OCI-M2 (cell line): ENCODE results near the gene PRPF38A.

Experiments used
- DNase-seq: peaks from one replicate; lab custom pipeline; 2025; ENCODE audit not compliant: unreplicated experiment; lab: John Stamatoyannopoulos, UW

Gene PRPF38A

GRCh38 chr1:52399629-52400028, 4.8 kb upstream of the PRPF38A start:
- DNase-seq: no peak

- DNase-seq: no peak
Measured at GRCh38 chr1:52400131-52400530, 4.3 kb upstream of the PRPF38A start.

DNA sequence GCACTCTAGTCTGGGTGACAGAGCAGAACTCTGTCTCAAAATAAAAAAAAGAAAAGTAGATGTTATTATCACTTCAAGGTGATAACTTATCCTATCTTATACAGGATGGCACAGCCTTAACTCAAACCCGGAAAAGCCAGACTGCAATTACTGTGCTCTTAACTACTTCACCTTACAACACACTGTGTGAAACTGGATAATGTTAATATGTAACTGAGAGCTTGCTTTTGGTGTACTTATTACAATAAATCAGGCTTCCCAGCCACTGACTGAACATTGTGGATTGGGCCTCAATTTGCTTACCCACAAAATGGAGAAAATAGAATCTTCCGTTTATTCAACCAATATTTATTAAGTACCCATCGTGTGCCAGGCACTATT, 1.6 kb upstream of the PRPF38A start:
- DNase-seq: no peak

DNA sequence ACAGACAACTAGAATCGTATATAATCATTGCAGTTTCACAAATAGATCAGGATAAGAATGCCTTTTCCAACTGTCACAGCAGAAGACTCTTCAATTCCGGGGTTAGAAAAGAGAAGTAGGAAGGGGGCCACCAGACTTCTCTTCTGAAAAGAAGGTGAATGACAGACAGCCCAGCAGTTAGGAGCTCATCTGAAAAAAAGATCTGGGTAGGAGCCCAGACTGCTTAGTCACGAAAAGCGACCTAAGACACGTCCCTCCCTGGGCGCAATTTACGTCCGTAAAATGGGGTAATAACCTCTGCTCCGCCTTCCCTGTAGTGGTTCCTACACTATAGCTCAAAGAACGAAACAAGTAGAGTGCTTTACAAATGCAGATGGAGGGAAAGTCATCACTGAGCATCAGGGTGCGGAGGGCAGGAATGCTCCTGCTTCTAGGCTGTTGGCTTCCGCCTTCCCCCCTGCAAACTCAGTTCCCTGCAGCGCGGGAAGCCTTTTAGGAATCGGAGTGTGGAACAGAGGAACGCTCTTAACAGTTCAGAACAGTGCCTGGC, 761 bp upstream of the PRPF38A start:
- no peak for DNase-seq

GRCh38 chr1:52404975-52405338, 555 bp downstream of the PRPF38A start:
- no peak for DNase-seq

GRCh38 chr1:52413410-52413989, 9.1 kb downstream of the PRPF38A start:
- DNase-seq: no peak

DNA sequence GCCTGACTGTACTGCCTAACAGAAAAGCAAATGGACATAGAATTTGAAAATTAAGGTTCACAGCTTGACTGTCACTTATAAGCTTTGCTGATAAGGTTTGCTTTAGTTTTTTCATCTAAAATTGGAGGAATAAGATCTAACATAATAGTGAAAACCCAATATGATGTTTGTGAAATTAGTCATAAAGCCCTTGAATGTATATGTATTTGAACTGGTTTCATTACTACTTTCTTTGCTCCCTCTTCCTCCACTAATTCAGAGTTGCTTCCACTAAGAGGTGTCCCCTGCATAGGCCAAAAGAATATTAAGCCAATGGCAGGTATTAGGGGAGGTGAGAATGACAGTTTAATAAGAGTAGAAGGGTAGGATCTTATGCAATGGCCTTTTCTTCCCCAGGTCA, 10.5 kb downstream of the PRPF38A start:
- DNase-seq: no peak

DNA sequence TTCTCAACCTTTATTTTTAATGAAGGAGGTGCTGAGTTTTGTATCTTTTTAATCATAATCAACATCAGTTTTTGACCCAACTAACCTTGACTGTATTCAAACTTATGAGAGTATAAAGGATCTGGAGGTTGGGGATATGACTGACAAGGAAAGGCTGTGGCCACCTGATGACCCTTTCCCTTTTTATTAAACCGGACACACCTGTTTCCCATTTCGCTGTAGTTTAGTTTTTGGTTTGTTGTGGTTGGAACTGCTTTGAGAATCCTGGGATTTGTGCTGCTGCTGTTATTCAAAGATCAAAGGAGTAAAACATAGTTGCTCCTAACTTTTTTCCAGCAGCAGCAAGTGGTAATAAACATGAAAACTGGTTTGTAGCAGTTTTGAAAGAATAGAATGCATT, 12.4 kb downstream of the PRPF38A start:
- no peak for DNase-seq

GRCh38 chr1:52420713-52421112, 16.3 kb downstream of the PRPF38A start:
- no peak for DNase-seq

GRCh38 chr1:52423055-52423454, 18.7 kb downstream of the PRPF38A start:
- DNase-seq: no peak

- no peak for DNase-seq
Measured at GRCh38 chr1:52423771-52424170, 19.4 kb downstream of the PRPF38A start.

DNA sequence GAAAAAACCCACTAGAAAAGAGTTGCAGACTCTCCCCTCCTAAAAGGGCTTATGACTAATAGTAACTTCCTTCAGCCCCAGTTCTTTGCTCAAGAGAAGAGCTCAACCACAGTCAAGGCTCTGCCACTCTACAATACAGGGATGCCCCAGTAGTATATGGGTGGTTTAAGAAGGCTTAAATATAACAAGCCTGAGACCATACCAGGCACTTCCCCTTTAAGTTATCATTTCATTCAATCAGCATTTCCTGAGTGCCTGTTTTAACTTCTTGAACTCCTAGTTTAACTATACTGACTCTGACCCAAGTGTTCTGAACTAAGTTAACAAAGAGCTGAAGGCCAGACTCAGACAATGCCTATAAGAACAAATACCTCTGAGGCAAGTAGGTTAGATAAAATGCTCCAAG, 19.8 kb downstream of the PRPF38A start:
- no peak for DNase-seq

DNA sequence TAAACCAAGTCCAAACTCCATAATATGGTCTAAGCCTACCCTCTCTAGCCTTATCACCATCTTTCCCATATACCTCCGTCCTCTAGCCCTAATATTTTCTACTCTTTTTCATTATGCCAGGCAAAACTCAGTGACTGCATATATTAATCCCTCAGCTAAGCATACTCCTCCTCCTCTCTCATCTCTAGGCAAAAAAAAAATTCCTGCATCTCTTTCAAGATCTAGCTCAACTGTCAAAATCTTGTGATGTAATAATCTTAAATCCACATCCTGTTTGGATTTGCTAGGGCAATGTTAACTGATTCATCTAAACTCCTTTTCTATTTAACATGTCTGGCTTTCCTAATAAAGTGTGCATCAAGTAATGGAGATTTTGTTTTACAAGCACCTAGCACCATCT, 20.4 kb downstream of the PRPF38A start:
- DNase-seq: no peak

DNA sequence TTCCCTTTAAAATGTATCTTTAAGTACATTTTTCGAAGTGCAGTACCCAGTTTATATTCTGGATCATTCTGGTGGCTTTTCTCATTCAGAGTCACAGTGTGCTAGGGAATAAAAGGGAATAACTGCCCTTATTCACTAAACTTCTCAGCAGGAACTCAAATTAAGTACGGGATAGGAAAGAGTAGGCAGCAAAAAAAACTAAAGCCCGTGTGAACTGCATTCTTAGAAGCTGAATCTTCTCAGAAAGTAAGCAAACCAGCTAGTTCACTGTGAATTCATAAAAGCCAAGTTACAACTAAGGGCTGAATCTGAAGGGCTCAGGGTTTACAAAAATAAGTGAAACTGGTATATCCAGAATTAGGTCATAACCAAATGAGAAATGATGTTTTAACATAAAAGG, 22.0 kb downstream of the PRPF38A start:
- no peak for DNase-seq

GRCh38 chr1:52427152-52427551, 22.8 kb downstream of the PRPF38A start:
- DNase-seq: no peak

DNA sequence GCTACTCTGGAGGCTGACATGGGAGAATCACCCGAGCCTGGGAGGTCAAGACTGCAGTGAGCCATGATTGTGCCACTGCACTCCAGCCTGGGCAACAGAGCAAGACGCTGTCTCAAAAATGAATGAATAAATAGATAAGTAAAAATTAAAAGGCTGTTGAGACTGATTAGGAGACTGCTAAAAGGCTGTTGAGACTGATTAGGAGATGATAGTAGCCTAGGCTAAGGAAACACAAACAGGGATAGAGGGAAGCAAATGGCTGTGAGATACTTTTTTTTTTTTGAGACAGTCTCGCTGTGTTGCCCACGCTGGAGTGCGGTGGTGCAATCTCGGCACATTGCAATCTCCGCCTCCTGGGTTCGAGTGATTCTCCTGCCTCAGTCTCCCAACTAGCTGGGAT, 28.4 kb downstream of the PRPF38A start:
- no peak for DNase-seq

DNA sequence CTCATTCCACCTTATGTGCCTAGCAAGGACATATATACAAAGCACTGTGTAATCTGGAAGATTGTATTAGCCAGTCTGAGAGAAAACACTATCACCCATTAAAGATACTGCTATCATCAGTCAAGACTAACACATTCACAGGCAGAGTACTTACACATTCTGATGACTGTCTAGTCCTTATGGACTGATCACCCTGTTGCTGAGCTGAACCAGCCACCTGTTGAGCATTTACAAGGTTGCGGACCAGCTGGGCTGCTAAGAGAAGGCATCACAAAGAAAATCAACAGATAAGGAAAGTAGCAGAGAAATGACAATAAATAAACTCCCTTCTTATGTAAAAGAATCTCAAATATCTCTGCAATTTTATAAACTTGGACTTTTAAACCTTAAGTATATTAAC, 30.8 kb downstream of the PRPF38A start:
- DNase-seq: no peak

GRCh38 chr1:52435650-52436049, 31.2 kb downstream of the PRPF38A start:
- no peak for DNase-seq

DNA sequence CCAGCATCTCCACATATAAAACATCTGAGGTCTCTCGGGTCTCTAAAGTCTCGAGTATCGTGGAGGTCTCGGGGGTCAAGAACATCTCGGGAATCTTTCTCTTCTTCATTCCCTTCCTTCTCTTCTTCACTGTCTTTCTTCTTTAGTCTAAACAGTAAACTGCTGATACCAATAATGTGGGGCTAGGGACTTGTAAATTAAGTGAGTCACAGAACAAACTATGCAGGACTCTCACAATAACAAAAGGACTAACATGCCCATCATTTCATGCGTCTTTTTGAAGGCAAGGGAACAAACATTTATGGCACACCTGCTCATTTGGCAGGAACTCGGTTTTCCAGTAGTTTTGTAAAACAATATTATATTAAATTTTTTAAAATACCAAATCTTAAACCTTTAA, 32.4 kb downstream of the PRPF38A start:
- no peak for DNase-seq

DNA sequence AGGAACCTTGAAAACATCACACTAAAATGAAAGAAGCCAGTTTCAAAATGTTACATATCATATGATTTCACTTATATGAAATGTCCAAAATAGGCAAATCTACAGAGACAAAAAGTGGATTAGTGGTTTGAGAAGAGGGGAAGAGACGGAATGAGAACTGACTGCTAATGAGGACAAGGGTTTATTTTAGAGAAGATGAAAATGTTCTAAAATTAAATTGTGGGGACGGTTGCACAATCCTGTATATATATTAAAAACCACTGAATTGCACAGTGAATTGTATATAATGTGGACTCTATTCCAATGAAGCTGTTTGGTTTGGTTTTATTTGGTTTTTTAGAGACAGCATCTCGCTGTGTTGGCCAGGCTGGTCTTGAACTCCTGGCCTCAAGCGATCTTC, 35.6 kb downstream of the PRPF38A start:
- no peak for DNase-seq

DNA sequence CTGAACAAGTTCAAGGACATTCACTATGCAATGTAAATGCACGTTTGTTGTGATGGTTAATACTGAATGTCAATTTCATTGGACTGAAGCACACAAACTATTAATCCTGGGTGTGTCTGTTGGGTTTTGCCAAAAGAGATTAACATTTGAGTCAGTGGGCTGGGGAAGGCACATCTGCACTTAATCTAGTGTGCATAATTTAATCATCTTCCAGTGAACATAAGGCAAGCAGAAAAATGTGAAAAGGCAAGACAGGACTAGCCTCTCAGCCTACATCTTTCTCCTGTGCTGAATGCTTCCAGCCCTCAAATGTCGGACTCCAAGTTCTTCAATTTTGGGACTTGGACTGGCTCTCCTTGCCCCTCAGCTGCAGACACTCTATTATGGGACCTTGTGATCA, 40.1 kb downstream of the PRPF38A start:
- no peak for DNase-seq

- DNase-seq: no peak
Measured at GRCh38 chr1:52454127-52454526, 49.7 kb downstream of the PRPF38A start.

- DNase-seq: no peak
Measured at GRCh38 chr1:52454779-52455178, 50.4 kb downstream of the PRPF38A start.

- DNase-seq: no peak
Measured at GRCh38 chr1:52455686-52456085, 51.3 kb downstream of the PRPF38A start.
